ENCODE results near the gene LIFR. TPM values are rescaled to one million over a fixed set of nuclear protein-coding genes. Genes with fewer than 3 reads are reported as not detected.

LIFR gene
- total RNA-seq, 1 experiment from 2014 or later: 10.6 TPM

DNA sequence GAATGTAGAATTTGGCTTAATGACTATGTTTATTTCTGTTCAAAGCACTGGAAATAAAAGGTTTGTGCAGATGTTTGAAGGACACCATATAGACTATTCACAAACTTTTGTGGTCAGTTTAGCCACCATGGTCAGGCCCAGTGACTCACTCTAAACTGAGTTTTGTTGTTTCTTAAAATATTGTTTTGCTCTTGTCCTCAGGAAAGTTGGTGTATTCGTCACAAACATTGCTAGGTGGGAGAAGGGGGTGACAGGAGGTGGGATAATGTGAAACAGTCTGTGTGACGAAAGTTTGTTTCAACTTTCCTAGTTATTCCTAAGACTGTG is 35.0 kb upstream of the LIFR start:
- ATAC-seq (no peak), DNase-seq (ENCODE audit: low read depth, low spot score) (no peak)
- H3K9me2 ChIP-seq (ENCODE audit: insufficient read depth): no peaks in the 10 kb centered on the region
- intact Hi-C loops (cut with micrococcal nuclease): no loop called here
- H3K27ac ChIP-seq (ENCODE audit: low read depth, low read length): no peak overlapping the region
- no TSS peak for BruUV-seq (replicated peaks)
- no peaks in the 10 kb centered on the region for H4K20me1 ChIP-seq (ENCODE audit: insufficient read depth)
- peaks cover 0 to 13% of the 10 kb centered on the region in 2 experiments; a peak in 2 of 4 replicates for H3K4me1 ChIP-seq (ENCODE audit: control insufficient read depth in 1 of 2, insufficient read depth in 2 of 2, low read length in 2 of 2)
- no peak overlapping the region for H3K9ac ChIP-seq (ENCODE audit: low read length)
- TF ChIP-seq EZH2phosphoT487 (IDR thresholded peaks at IDR 0.05; ENCODE audit: borderline replicate concordance): no peak
- no peak for TF ChIP-seq SRF (IDR thresholded peaks at IDR 0.05; ENCODE audit: low read depth)
- TF ChIP-seq, protein P1, sequence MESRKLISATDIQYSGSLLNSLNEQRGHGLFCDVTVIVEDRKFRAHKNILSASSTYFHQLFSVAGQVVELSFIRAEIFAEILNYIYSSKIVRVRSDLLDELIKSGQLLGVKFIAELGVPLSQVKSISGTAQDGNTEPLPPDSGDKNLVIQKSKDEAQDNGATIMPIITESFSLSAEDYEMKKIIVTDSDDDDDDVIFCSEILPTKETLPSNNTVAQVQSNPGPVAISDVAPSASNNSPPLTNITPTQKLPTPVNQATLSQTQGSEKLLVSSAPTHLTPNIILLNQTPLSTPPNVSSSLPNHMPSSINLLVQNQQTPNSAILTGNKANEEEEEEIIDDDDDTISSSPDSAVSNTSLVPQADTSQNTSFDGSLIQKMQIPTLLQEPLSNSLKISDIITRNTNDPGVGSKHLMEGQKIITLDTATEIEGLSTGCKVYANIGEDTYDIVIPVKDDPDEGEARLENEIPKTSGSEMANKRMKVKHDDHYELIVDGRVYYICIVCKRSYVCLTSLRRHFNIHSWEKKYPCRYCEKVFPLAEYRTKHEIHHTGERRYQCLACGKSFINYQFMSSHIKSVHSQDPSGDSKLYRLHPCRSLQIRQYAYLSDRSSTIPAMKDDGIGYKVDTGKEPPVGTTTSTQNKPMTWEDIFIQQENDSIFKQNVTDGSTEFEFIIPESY (IDR thresholded peaks at IDR 0.05; ENCODE audit: extremely low read depth, insufficient replicate concordance, low read length): no peak
- TF ChIP-seq CEBPB (IDR thresholded peaks at IDR 0.05; ENCODE audit: low read depth): no peak
- no peak for TF ChIP-seq POLR2A (IDR thresholded peaks at IDR 0.05; ENCODE audit: borderline replicate concordance, extremely low read depth, insufficient read depth, insufficient read length)
- no peak for TF ChIP-seq EZH2 (IDR thresholded peaks at IDR 0.05)
- no peak for TF ChIP-seq YY1 (IDR thresholded peaks at IDR 0.05; ENCODE audit: extremely low read depth, insufficient replicate concordance, low read depth, low read length)
- TF ChIP-seq, protein P2, sequence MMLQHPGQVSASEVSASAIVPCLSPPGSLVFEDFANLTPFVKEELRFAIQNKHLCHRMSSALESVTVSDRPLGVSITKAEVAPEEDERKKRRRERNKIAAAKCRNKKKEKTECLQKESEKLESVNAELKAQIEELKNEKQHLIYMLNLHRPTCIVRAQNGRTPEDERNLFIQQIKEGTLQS (IDR thresholded peaks at IDR 0.05): no peak
- TF ChIP-seq, protein P3, sequence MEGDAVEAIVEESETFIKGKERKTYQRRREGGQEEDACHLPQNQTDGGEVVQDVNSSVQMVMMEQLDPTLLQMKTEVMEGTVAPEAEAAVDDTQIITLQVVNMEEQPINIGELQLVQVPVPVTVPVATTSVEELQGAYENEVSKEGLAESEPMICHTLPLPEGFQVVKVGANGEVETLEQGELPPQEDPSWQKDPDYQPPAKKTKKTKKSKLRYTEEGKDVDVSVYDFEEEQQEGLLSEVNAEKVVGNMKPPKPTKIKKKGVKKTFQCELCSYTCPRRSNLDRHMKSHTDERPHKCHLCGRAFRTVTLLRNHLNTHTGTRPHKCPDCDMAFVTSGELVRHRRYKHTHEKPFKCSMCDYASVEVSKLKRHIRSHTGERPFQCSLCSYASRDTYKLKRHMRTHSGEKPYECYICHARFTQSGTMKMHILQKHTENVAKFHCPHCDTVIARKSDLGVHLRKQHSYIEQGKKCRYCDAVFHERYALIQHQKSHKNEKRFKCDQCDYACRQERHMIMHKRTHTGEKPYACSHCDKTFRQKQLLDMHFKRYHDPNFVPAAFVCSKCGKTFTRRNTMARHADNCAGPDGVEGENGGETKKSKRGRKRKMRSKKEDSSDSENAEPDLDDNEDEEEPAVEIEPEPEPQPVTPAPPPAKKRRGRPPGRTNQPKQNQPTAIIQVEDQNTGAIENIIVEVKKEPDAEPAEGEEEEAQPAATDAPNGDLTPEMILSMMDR (IDR thresholded peaks at IDR 0.05 in 2 of 3, conservative IDR thresholded peaks at IDR 0.05 in 1 of 3; ENCODE audit: borderline replicate concordance in 1 of 3, insufficient read depth in 1 of 3, low read depth in 2 of 3, low read length in 2 of 3): no peak
- no peak for TF ChIP-seq ELF1 (IDR thresholded peaks at IDR 0.05; ENCODE audit: borderline replicate concordance, low read depth)
- TF ChIP-seq SP1 (IDR thresholded peaks at IDR 0.05; ENCODE audit: low read depth): no peak
- TF ChIP-seq RAD21 (IDR thresholded peaks at IDR 0.05; ENCODE audit: low read depth): no peak
- no peak for TF ChIP-seq POLR2AphosphoS5 (IDR thresholded peaks at IDR 0.05; ENCODE audit: low read depth, low read length)
- no peak for TF ChIP-seq FOSL1 (IDR thresholded peaks at IDR 0.05; ENCODE audit: low read depth)
- TF ChIP-seq CBX3 (IDR thresholded peaks at IDR 0.05; ENCODE audit: low read depth): no peak
- no peak for TF ChIP-seq TCF7L2 (IDR thresholded peaks at IDR 0.05; ENCODE audit: borderline replicate concordance, extremely low read depth, insufficient read depth, insufficient read length)
- no peak overlapping the region for H3K4me2 ChIP-seq (ENCODE audit: low read length)
- H3K36me3 ChIP-seq (ENCODE audit: control insufficient read depth in 1 of 2, insufficient read depth in 2 of 2, low read length in 2 of 2): no peaks in the 10 kb centered on the region
- POLR2A ChIA-PET: no interaction called here
- H3K9me3 ChIP-seq (ENCODE audit: control insufficient read depth in 1 of 2, insufficient read depth in 1 of 2, low read depth in 1 of 2, low read length in 2 of 2): no peaks in the 10 kb centered on the region
- no peaks in the 10 kb centered on the region for H3K79me2 ChIP-seq (ENCODE audit: insufficient read depth, low read length)
- no peaks in the 10 kb centered on the region for H3K27me3 ChIP-seq (ENCODE audit: insufficient read depth, low read length)
- CTCF ChIA-PET: no interaction called here
- H2AFZ ChIP-seq (ENCODE audit: low read depth, low read length, poor library complexity, severe bottlenecking): no peak overlapping the region
- RAD21 ChIA-PET (ENCODE audit: low non-redundant PET in 1 of 2, low total read pairs in 2 of 2, uncharacterized antibody in 2 of 2, unreplicated experiment in 2 of 2): no interaction called here
- H3K4me3 ChIP-seq (replicated peaks in 1 of 2; ENCODE audit: low read depth in 1 of 2, low read length in 2 of 2): no peak overlapping the region

Data from HCT116 (cell line).